Activated T-helper 9 cell treated with anti-CD3 and anti-CD28 coated beads, Interleukin-2, amount 50 U/mL, for 16 hours (primary cell): Measurements from ENCODE around the gene ZC2HC1C.
A peak's percentile ranks its signal among the peaks of the same experiment; 100 is the strongest.
"Not testable (repeated sequence)": the region's sequence is repeated elsewhere in the genome, so short reads cannot be mapped to it uniquely, and the experiment has no call there.

Source experiments
- DNase-seq: peaks from one replicate; pipeline ENCODE4 v3.0.0-alpha.2; 2020; ENCODE audit warnings: low read depth

ZC2HC1C gene

GRCh38 chr14:75095690-75096089, 26.2 kb downstream of the ZC2HC1C start:
- DNase-seq: no peak

- no peak for DNase-seq
These were observed 27.5 kb downstream of the ZC2HC1C start for GRCh38 chr14:75096959-75097358.

DNA sequence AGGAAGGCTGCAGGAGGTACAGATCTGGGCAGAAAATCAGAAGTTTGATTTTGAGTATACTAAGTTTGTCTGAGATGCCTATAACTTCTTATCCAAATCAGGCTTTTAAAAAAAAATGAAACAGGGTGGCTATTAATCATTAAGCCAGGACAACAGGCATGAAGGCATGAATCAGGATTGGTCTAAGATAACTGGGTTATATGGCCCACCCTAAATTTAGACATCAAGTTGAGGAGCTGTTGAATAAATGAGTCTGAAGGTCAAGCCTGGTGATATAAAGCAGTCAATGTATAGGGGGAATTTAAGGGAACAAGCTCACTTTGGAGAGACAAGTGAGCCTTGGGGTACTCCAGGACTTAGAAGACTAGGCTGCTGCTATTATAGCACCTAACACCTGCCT, 28.8 kb downstream of the ZC2HC1C start:
- DNase-seq: no peak

DNA sequence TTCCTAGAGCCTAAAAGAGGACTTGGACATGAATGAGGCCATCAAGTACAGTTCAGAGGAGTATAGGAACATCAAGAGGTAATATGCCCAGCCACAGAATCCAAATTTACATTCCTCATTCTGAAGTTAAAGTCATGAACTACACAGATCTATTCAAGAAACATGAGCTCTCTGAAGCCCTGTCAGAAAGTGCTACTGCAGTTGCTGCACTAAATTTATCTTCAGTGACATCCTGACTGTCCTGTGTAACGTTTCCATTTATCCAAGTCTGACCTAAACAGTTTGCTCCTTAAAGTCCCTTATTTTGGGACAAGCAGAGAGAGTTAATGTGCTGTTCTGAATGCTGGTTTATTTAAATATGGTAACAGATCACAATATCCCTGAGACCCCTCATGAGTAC, 29.2 kb downstream of the ZC2HC1C start:
- no peak for DNase-seq

DNA sequence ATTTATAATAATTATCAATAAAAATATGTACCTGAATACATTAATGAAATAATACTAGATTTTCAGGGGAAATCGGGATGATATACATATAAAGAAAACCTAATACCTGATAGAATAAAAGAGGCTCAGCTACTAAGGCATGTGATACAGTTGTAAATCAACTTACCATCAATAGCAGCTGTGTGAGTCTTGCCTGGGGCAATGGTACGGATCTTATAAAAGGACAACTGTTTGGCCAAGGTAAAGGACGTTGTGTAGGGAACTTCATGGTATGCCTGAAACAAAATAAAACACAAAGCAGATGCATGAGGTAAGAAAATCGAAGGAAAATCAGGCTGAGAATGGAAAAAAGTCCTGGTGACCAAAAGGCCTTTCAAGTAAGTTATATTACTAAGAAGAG, 32.0 kb downstream of the ZC2HC1C start:
- no peak for DNase-seq

DNA sequence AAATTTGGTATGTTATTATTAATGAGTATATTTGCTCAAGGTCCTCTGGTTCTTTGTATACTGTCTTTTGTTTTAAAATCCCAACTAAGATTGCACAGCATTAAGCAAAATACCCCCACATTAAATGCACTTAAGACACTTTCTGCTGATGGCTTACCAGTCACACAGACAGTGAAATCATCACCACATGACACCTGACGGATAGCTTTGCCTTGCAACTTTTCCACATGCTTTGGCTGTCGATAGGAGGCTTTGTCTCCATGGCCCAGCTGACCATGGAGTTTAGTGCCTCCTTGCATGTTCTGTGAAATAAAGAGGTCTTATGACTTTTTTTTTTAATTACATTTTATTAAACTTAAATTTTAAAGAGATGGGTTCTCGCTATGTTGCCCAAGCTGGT, 37.7 kb downstream of the ZC2HC1C start:
- DNase-seq: no peak

DNA sequence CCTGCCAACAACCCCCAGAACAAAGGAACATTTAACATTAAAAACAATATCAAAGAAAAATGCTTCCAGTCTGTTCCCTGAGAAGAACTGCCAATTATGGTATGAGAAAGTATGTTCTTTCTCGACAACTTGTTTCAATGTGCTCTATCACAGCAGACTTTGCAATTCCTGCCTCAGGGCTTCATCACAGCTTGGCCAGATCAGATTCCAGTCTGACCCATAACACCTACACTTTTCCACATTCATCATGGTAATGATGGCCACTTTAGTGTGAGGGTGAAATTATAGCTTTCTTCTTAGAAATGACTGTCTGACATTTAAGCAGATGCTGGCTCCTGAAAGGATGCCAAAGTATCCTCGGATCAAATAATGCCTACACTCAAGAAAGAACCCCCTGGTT, 40.4 kb downstream of the ZC2HC1C start:
- no peak for DNase-seq

DNA sequence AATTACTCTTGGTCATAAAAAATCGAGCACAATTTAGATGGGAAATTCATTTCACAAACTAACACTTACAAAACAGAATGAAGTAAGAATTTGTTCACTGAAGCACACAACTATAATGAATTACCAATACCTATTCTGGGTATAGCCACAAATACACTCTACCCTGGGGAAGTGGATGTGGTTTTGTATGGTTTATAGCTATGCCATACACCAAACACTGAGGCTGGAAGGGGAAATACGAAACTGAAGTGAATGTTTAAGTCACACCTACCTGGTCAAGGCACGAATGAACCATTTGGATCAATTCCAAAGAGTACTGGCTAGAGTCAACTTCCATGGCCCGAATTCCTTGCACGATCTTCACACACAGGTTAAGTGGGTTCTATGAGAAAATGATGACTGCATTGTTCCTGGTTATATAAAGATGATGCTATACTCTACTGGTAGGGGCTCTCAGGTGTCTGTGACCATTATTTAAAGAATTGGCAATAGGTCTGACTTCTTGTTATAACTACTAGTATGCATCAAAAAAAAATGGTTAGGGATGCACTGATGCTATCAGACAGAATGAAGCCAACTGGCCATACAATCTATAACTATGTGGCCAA, 44.6 kb downstream of the ZC2HC1C start:
- no peak for DNase-seq

DNA sequence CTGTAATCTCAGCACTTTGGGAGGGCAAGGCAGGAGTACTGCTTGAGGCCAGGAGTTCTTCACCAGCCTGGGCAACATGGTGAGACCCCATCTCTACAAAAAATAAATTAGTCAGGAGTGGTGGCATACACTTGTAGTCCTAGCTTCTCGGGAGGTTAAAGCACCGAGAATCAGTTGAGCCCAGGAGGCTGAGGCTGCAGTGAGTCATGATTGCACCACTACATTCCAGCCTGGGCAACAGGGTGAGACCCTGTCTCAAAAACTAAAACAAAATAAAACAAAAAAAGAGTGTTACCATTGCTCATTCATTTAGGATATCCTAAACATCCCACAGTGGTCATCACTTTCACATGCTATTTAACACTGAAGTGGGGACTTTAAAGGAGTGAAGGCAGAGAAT, 49.6 kb downstream of the ZC2HC1C start:
- no peak for DNase-seq

GRCh38 chr14:75120541-75121291, 51.3 kb downstream of the ZC2HC1C start:
- DNase-seq: no peak

GRCh38 chr14:75121552-75121951, 52.1 kb downstream of the ZC2HC1C start:
- DNase-seq: no peak

GRCh38 chr14:75123991-75124390, 54.5 kb downstream of the ZC2HC1C start:
- DNase-seq: no peak

DNA sequence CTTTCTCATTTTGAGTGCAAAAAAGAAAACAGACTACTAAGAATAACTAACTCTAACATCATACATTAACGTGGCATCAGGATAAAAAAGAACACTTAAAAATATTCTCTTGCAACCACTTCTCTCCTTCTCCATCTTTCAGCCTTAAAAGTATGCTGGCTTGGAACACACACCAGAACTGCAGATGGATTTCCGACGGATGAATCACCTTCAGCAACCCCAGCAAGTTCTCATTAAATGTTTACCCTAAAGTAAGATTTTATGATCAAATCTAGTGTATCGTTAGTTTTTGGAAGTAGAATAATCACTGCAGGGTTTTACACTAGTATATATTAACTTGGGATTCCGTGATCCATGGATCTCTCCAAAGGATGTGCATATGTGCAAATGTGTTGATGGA, 56.2 kb downstream of the ZC2HC1C start:
- DNase-seq: no peak

DNA sequence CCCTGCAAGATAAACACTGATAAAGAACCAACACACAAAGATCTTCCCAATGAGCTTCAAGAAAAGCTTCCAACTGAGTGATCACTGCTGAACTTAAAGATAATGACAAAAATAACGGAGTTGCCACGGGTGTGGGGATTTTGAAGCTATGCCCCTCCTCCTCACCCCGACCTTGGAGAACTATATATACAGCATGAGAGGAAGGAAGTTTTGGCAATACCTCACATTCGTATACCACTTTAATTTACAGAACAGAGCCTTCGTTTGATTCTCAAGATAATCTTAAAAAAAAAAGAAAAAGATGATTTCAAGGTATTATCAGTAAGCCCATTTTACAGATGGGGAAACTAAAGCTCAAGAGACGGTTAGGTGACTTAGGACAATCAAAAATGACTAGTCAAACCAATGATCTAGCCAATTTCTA, 56.7 kb downstream of the ZC2HC1C start:
- no peak for DNase-seq

DNA sequence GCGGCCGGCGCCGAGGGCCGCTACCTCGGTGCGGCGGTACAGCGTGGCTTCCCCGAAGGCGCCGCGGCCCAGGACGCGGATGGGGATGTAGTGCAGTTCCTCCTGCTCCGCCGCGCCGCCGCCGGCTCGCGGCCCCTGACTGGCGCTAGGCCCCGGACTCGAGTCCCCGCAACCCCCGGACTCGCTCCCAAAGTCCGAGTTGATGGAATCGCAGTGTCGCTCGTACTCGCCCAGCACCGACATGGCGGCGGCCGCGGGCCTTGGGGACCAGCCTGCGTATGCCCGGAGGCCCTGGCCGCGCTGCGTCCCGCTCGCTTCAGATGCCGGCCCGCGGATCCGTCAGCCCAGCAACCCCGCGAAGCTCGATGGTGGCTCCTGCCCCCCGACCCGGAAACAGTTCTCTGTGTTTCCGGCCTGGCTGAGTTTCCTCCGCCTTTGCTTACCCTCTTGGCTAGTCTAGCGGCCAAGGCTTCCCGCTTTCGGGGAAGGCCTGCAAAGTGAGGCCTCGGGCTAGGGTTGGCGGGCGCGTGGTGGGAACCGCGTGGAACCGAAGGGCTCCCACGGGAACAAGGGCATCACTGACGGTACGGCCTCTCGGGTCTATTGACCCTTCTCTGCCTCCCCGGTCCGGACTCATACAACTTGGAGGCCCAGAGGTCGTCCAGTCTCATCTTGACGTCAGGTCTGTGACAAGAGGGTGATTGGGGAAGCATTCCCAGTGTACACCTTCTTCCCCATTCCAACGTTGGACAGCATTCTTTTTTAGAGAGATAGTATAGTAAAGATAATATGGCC, 57.4 kb downstream of the ZC2HC1C start, which contains the start of gene NEK9:
NEK9 (minus strand) TSS at position 370 of the 795 bp plus-strand sequence; CDS start at position 243, 127 bp downstream.
- DNase-seq: peak; percentile 83

GRCh38 chr14:75127474-75127820, 58.0 kb downstream of the ZC2HC1C start:
- DNase-seq: not testable (repeated sequence)

DNA sequence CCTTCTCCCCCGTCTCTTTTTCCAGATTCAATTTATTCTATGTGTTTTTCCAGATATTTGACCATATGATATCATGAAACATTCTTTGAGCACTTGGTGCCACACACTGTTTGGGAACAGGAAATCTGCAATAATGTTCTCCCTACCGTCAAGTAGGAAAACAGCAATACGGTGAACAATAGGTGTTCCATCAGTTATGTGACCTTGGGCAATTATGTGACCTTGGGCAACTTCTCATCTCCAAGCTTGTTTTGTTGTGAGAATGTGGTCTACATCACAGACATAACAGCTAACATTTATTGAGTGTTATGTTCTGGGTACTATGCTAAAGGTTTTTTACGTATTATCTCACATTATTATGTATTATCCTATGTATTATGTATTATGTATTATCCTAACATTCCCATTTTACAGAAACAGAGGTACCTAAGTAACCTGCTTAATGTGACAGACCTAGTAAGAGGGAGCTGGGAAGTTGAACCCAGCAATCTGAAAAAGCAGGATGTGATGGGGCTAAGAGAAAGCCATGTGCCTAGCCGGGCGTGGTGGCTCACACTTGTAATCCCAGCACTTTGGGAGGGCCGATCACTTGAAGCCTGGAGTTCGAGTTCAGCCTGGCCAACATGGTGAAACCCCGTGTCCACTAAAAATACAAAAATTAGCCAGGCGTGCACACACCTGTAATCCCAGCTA, 58.6 kb downstream of the ZC2HC1C start:
- DNase-seq: no peak

DNA sequence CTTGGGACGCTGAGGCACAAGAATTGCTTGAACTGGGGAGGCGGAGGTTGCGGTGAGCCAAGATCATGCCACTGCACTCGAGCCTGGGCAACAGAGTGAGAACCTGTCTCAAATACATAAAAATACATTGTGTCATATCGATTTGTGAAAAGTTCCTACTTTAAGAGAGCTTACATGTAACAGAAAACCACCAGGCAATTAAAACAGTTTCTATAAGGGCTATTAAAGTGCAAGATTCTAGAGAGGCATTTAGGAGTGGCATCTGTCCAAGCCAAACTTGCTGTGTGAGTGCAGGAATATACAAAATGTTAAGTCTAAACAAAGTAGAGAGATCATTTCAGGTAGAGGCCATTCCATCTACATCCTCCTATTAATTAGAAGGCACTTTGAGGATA, 59.2 kb downstream of the ZC2HC1C start:
- no peak for DNase-seq
